ENCODE data around the gene TRPM4. TPM values are rescaled to one million over a fixed set of nuclear protein-coding genes. Genes with fewer than 3 reads are reported as not detected.
"Not testable (repeated sequence)": the region's sequence is repeated elsewhere in the genome, so short reads cannot be mapped to it uniquely, and the experiment has no call there.

Gene TRPM4
- total RNA-seq, 4 donors from 2014 or later = 45.2 to 87.6 (median 62.4) TPM

GRCh38 chr19:49126575-49126974 is 31.0 kb upstream of the TRPM4 start:
- Histone ChIP-seq H3K4me1 (peaks cover 29% of the 10 kb centered on the region), H3K27me3 (no peaks in the 10 kb centered on the region), H3K4me3 (no peak overlapping the region), H3K36me3 (no peaks in the 10 kb centered on the region), H3K9me3 (no peaks in the 10 kb centered on the region), H3K27ac (no peak overlapping the region)
- no peak for DNase-seq (ENCODE audit: low spot score in 2 of 2)
- 76% methylated on average over 4 of the region's 4 CpGs for WGBS
- no peak for TF ChIP-seq POLR2AphosphoS5 (IDR thresholded peaks at IDR 0.05)
- TF ChIP-seq, protein P1, sequence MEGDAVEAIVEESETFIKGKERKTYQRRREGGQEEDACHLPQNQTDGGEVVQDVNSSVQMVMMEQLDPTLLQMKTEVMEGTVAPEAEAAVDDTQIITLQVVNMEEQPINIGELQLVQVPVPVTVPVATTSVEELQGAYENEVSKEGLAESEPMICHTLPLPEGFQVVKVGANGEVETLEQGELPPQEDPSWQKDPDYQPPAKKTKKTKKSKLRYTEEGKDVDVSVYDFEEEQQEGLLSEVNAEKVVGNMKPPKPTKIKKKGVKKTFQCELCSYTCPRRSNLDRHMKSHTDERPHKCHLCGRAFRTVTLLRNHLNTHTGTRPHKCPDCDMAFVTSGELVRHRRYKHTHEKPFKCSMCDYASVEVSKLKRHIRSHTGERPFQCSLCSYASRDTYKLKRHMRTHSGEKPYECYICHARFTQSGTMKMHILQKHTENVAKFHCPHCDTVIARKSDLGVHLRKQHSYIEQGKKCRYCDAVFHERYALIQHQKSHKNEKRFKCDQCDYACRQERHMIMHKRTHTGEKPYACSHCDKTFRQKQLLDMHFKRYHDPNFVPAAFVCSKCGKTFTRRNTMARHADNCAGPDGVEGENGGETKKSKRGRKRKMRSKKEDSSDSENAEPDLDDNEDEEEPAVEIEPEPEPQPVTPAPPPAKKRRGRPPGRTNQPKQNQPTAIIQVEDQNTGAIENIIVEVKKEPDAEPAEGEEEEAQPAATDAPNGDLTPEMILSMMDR (IDR thresholded peaks at IDR 0.05) = no peak
- no peak for TF ChIP-seq POLR2A (IDR thresholded peaks at IDR 0.05)
- TF ChIP-seq EP300 (IDR thresholded peaks at IDR 0.05) = no peak

DNA sequence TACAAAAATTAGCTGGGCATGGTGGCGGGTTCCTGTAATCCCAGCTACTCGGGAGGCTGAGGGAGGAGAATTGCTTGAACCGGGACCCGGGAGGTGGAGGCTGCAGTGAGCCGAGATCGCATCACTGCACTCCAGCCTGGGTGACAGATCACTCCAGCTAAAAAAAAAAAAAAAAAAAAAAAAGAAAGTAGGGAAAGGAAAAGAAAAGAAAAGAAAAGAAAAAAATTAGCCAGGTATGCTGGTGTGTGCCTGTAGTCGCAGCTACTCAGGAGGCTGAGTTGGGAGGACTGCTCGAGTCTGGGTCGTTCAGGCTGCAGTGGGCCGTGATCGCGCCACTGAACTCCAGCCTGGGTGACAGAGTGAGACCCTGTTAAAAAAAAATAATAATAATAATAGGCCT is 30.4 kb upstream of the TRPM4 start:
- not testable (repeated sequence) for H3K27ac ChIP-seq, H3K36me3 ChIP-seq, H3K4me3 ChIP-seq

DNA sequence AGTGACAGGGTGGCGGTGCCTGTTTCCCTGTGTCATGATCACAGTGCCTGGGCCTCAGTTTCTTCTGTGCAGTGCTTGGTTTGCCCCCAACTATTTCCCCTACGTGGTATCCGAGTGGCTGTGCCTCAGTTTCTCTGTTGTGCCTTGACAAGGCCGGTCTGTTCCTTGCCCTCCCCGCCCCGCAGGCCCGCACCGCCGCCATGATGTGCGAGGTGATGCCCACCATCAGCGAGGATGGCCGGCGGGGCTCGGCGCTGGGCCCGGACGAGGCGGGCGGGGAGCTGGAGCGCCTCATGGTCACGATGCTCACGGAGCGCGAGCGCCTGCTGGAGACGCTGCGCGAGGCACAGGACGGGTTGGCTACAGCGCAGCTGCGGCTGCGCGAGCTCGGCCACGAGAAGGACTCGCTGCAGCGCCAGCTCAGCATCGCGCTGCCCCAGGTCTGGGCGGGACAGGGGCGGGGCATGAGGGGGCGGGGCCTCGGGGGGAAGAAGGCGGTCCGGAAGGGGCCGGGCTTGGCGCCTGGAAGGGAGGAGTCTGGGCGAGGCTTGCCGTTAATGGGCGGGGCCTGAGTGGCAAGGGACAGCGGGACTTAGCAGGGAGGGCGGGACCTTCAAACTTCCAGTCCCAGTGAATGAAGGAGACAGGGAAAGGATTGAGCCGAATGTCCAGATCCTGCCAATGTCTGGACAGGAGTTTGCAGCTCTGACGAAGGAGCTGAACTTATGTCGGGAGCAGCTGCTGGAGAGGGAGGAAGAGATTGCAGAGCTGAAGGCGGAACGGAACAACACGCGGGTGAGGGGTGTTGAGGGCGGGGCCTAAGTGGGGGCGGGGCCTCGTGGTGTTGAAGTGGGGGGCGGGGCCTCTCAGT is 29.7 kb upstream of the TRPM4 start:
- Histone ChIP-seq H3K4me3 (peak overlapping the region; percentile 26), H3K4me1 (peaks cover 29% of the 10 kb centered on the region), H3K36me3 (no peaks in the 10 kb centered on the region), H3K9me3 (no peaks in the 10 kb centered on the region), H3K27me3 (no peaks in the 10 kb centered on the region), H3K27ac (peak overlapping the region; percentile 2)
- WGBS = 4% methylated on average over 37 of the region's 63 CpGs
- TF ChIP-seq EP300 (IDR thresholded peaks at IDR 0.05) (no peak), POLR2A (IDR thresholded peaks at IDR 0.05) (no peak), POLR2AphosphoS5 (IDR thresholded peaks at IDR 0.05) (peak in 1 of 3 donors; percentile 52)
- TF ChIP-seq, protein P1 (IDR thresholded peaks at IDR 0.05) = peak; percentile 16 to 23
- DNase-seq (ENCODE audit: low spot score in 2 of 2) = peak; percentile 97

More for the DNA sequence above, 30.4 kb upstream of the TRPM4 start:
- H3K4me1 ChIP-seq = peaks cover 29% of the 10 kb centered on the region
- 95% methylated on average over 12 of the region's 12 CpGs for whole genome bisulfite sequencing
- DNase-seq (ENCODE audit: low spot score in 2 of 2); H3K9me3 ChIP-seq; H3K27me3 ChIP-seq: not testable (repeated sequence)

GRCh38 chr19:49128545-49129237 is 28.9 kb upstream of the TRPM4 start:
- 47% methylated on average over 15 of the region's 15 CpGs for WGBS
- H3K27me3 ChIP-seq = no peaks in the 10 kb centered on the region
- H3K27ac ChIP-seq = no peak overlapping the region
- DNase-seq (ENCODE audit: low spot score in 2 of 2) = no peak
- no peaks in the 10 kb centered on the region for H3K9me3 ChIP-seq
- H3K36me3 ChIP-seq = no peaks in the 10 kb centered on the region
- H3K4me1 ChIP-seq = peaks cover 35% of the 10 kb centered on the region
- peak overlapping the region; percentile 26 for H3K4me3 ChIP-seq
- no peak for TF ChIP-seq EP300 (IDR thresholded peaks at IDR 0.05)
- TF ChIP-seq POLR2AphosphoS5 (IDR thresholded peaks at IDR 0.05) = no peak
- TF ChIP-seq, protein P1 (IDR thresholded peaks at IDR 0.05) = no peak
- TF ChIP-seq POLR2A (IDR thresholded peaks at IDR 0.05) = no peak

- H3K9me3 ChIP-seq = no peaks in the 10 kb centered on the region
- TF ChIP-seq EP300 (IDR thresholded peaks at IDR 0.05) (no peak), POLR2A (IDR thresholded peaks at IDR 0.05) (no peak), POLR2AphosphoS5 (IDR thresholded peaks at IDR 0.05) (no peak)
- H3K27ac ChIP-seq = no peak overlapping the region
- no peak for DNase-seq (ENCODE audit: low spot score in 2 of 2)
- WGBS = 48% methylated on average over 16 of the region's 16 CpGs
- no peak overlapping the region for H3K4me3 ChIP-seq
- H3K4me1 ChIP-seq = peaks cover 40% of the 10 kb centered on the region
- no peaks in the 10 kb centered on the region for H3K27me3 ChIP-seq
- no peaks in the 10 kb centered on the region for H3K36me3 ChIP-seq
Measured at GRCh38 chr19:49129238-49129583, 28.4 kb upstream of the TRPM4 start.

GRCh38 chr19:49130325-49130724 is 27.3 kb upstream of the TRPM4 start:
- Histone ChIP-seq H3K4me1 (peaks cover 37% of the 10 kb centered on the region), H3K4me3 (no peak overlapping the region), H3K36me3 (no peaks in the 10 kb centered on the region), H3K9me3 (no peaks in the 10 kb centered on the region), H3K27ac (no peak overlapping the region), H3K27me3 (no peaks in the 10 kb centered on the region)
- TF ChIP-seq POLR2A (IDR thresholded peaks at IDR 0.05) (no peak), EP300 (IDR thresholded peaks at IDR 0.05) (no peak), POLR2AphosphoS5 (IDR thresholded peaks at IDR 0.05) (no peak)
- TF ChIP-seq, protein P1 (IDR thresholded peaks at IDR 0.05) = no peak
- WGBS = 74% methylated on average over 8 of the region's 24 CpGs
- no peak for DNase-seq (ENCODE audit: low spot score in 2 of 2)

Measured in suprapubic skin (tissue), 4 donors.